IPS-20b (cell line): ENCODE measurements around the gene POLR1A.
"Not testable (repeated sequence)": the region's sequence is repeated elsewhere in the genome, so short reads cannot be mapped to it uniquely, and the experiment has no call there.

ENCODE experiments used
- H3K27ac ChIP-seq: one replicate; pipeline ENCODE4 v1.5.1; 2013; ENCODE audit warnings: low read length
- H3K27me3 ChIP-seq: 2 replicates; pipeline ENCODE4 v1.6.1; 2013; ENCODE audit warnings: mild to moderate bottlenecking, low read length, inconsistent platforms; ENCODE audit not compliant: insufficient read depth
- H3K36me3 ChIP-seq: 2 replicates; pipeline ENCODE4 v1.6.1; 2013; ENCODE audit warnings: low read depth, mild to moderate bottlenecking, inconsistent platforms, low read length, moderate library complexity; ENCODE audit not compliant: insufficient read depth
- H3K4me1 ChIP-seq: 2 replicates; pipeline ENCODE4 v1.6.1; 2013; ENCODE audit warnings: mild to moderate bottlenecking, control low read depth, inconsistent platforms, low read length, moderate library complexity; ENCODE audit not compliant: insufficient read depth
- H3K4me3 ChIP-seq: 2 replicates; pipeline ENCODE4 v1.5.1; 2013; ENCODE audit warnings: mild to moderate bottlenecking, low read length, inconsistent platforms
- H3K9ac ChIP-seq: 2 replicates; pipeline ENCODE4 v1.6.1; 2013; ENCODE audit warnings: low read depth, mild to moderate bottlenecking, inconsistent platforms, low read length, moderate library complexity
- H3K9me3 ChIP-seq: 2 replicates; pipeline ENCODE4 v1.6.1; 2013; ENCODE audit warnings: mild to moderate bottlenecking, low read depth, low read length, inconsistent platforms; ENCODE audit not compliant: insufficient read depth

POLR1A gene

GRCh38 chr2:85997017-85997970, 108.4 kb downstream of the POLR1A start:
- Histone ChIP-seq H3K27me3 (no peaks in the 10 kb centered on the region), H3K4me3 (no peak overlapping the region), H3K36me3 (no peaks in the 10 kb centered on the region), H3K9me3 (no peaks in the 10 kb centered on the region), H3K9ac (no peak overlapping the region), H3K27ac (no peak overlapping the region), H3K4me1 (no peaks in the 10 kb centered on the region; the same call in 1 of the 2 replicates)

GRCh38 chr2:85996591-85996990, 109.1 kb downstream of the POLR1A start:
- no peaks in the 10 kb centered on the region for H3K9me3 ChIP-seq
- H3K27me3 ChIP-seq: no peaks in the 10 kb centered on the region
- no peaks in the 10 kb centered on the region for H3K36me3 ChIP-seq
- no peak overlapping the region for H3K4me3 ChIP-seq
- no peak overlapping the region for H3K27ac ChIP-seq
- H3K9ac ChIP-seq: no peak overlapping the region
- H3K4me1 ChIP-seq: no peaks in the 10 kb centered on the region; the same call in 1 of the 2 replicates

- Histone ChIP-seq H3K27ac (no peak overlapping the region), H3K36me3 (no peaks in the 10 kb centered on the region), H3K4me3 (no peak overlapping the region), H3K27me3 (no peaks in the 10 kb centered on the region), H3K4me1 (no peaks in the 10 kb centered on the region; the same call in 1 of the 2 replicates), H3K9me3 (no peaks in the 10 kb centered on the region), H3K9ac (no peak overlapping the region)
These were observed 109.8 kb downstream of the POLR1A start for GRCh38 chr2:85995648-85996529.

GRCh38 chr2:85994897-85995647, 110.6 kb downstream of the POLR1A start:
- Histone ChIP-seq H3K36me3 (no peaks in the 10 kb centered on the region), H3K27ac (no peak overlapping the region), H3K27me3 (no peaks in the 10 kb centered on the region), H3K9me3 (no peaks in the 10 kb centered on the region), H3K9ac (no peak overlapping the region), H3K4me1 (no peaks in the 10 kb centered on the region; the same call in 1 of the 2 replicates), H3K4me3 (no peak overlapping the region)

- no peaks in the 10 kb centered on the region for H3K36me3 ChIP-seq
- no peaks in the 10 kb centered on the region for H3K27me3 ChIP-seq
- no peak overlapping the region for H3K9ac ChIP-seq
- no peak overlapping the region for H3K4me3 ChIP-seq
- no peak overlapping the region for H3K27ac ChIP-seq
- no peaks in the 10 kb centered on the region for H3K9me3 ChIP-seq
- H3K4me1 ChIP-seq: no peaks in the 10 kb centered on the region; the same call in 1 of the 2 replicates
These were observed 111.3 kb downstream of the POLR1A start for GRCh38 chr2:85994421-85994777.

- no peaks in the 10 kb centered on the region for H3K9me3 ChIP-seq
- H3K4me3 ChIP-seq: no peak overlapping the region
- H3K9ac ChIP-seq: no peak overlapping the region
- H3K27me3 ChIP-seq: no peaks in the 10 kb centered on the region
- H3K4me1 ChIP-seq: no peaks in the 10 kb centered on the region
- no peaks in the 10 kb centered on the region for H3K36me3 ChIP-seq
- no peak overlapping the region for H3K27ac ChIP-seq
These were observed 113.1 kb downstream of the POLR1A start for GRCh38 chr2:85992611-85993010.

- H3K36me3 ChIP-seq: not testable (repeated sequence)
These were observed 113.6 kb downstream of the POLR1A start for GRCh38 chr2:85992053-85992452.

GRCh38 chr2:85990084-85990483, 115.6 kb downstream of the POLR1A start:
- H3K27ac ChIP-seq: no peak overlapping the region

More at GRCh38 chr2:85992053-85992452, 113.6 kb downstream of the POLR1A start:
- H3K9ac ChIP-seq, H3K4me3 ChIP-seq, H3K27me3 ChIP-seq, H3K27ac ChIP-seq, H3K4me1 ChIP-seq, H3K9me3 ChIP-seq: not testable (repeated sequence)

GRCh38 chr2:85989288-85989865, 116.3 kb downstream of the POLR1A start:
- Histone ChIP-seq H3K36me3 (no peaks in the 10 kb centered on the region), H3K27me3 (no peaks in the 10 kb centered on the region), H3K9ac (no peak overlapping the region), H3K4me1 (no peaks in the 10 kb centered on the region), H3K4me3 (no peak overlapping the region), H3K27ac (no peak overlapping the region), H3K9me3 (no peaks in the 10 kb centered on the region)

More at GRCh38 chr2:85990084-85990483, 115.6 kb downstream of the POLR1A start:
- Histone ChIP-seq H3K27me3 (no peaks in the 10 kb centered on the region), H3K4me3 (no peak overlapping the region), H3K4me1 (no peaks in the 10 kb centered on the region), H3K9ac (no peak overlapping the region), H3K9me3 (no peaks in the 10 kb centered on the region), H3K36me3 (no peaks in the 10 kb centered on the region)

GRCh38 chr2:85988914-85989270, 116.8 kb downstream of the POLR1A start:
- Histone ChIP-seq H3K9me3 (no peaks in the 10 kb centered on the region), H3K27me3 (no peaks in the 10 kb centered on the region), H3K27ac (no peak overlapping the region), H3K4me1 (no peaks in the 10 kb centered on the region), H3K36me3 (no peaks in the 10 kb centered on the region), H3K9ac (no peak overlapping the region), H3K4me3 (no peak overlapping the region)
